Muscle of leg (tissue), 11 donors: Measurements from ENCODE around the gene CNTN2. TPM values are rescaled to one million over a fixed set of nuclear protein-coding genes. Genes with fewer than 3 reads are reported as not detected.

Source experiments
- DNase-seq: peaks from one replicate; pipeline ENCODE4 v3.0.0; 2013
- H3K27ac ChIP-seq: one replicate; pipeline ENCODE4 v1.5.1; 2013; ENCODE audit warnings: mild to moderate bottlenecking, low read length, control low read depth
- H3K27me3 ChIP-seq: one replicate; pipeline ENCODE4 v1.6.1; 2013; ENCODE audit warnings: low read length; ENCODE audit not compliant: control insufficient read depth, insufficient read depth
- H3K36me3 ChIP-seq: one replicate; pipeline ENCODE4 v1.6.1; 2013; ENCODE audit warnings: low read length; ENCODE audit not compliant: control insufficient read depth, insufficient read depth
- H3K4me1 ChIP-seq: one replicate; pipeline ENCODE4 v1.6.1; 2013; ENCODE audit warnings: low read length; ENCODE audit not compliant: control insufficient read depth, insufficient read depth
- H3K4me3 ChIP-seq: one replicate; pipeline ENCODE4 v1.5.1; 2013; ENCODE audit warnings: low read length, control low read depth
- H3K9me3 ChIP-seq: replicated peaks from 2 replicates; pipeline ENCODE4 v1.6.1; 2013; ENCODE audit warnings: low read depth, low read length; ENCODE audit not compliant: control insufficient read depth
- WGBS: methylation state at CpG from one replicate; pipeline ENCODE4 v1.1.5; 2013; ENCODE audit warnings: missing lambda C conversion rate; ENCODE audit not compliant: insufficient coverage; 5-methylcytosine and 5-hydroxymethylcytosine counted together
- polyA plus RNA-seq, 8 donors: library from polyadenylated mRNA; unstranded; fragments of 120-200 nt; gene quantifications; one replicate each; pipeline versions ENCODE4 v1.2.1 to v1.2.3, GENCODE V29; 2013; ENCODE audit warnings: inconsistent platforms in 1 of 8, low replicate concordance in 1 of 8; ENCODE audit not compliant: insufficient read length in 8 of 8, insufficient read depth in 1 of 8
- total RNA-seq: library from RNA; stranded (reverse); fragments of 120-200 nt; gene quantifications from one replicate; pipeline ENCODE4 v1.2.4, GENCODE V29; 2013

Gene CNTN2
- total and polyA plus RNA-seq, 9 donors, result 0.23 to 1.5 (median 0.79) TPM

GRCh38 chr1:205062319-205062718 is 19.3 kb downstream of the CNTN2 start:
- Histone ChIP-seq H3K4me3 (no peak overlapping the region), H3K9me3 (no peaks in the 10 kb centered on the region), H3K27me3 (peaks cover 2% of the 10 kb centered on the region), H3K36me3 (no peaks in the 10 kb centered on the region), H3K4me1 (peaks cover 4% of the 10 kb centered on the region), H3K27ac (no peak overlapping the region)
- no peak for DNase-seq
- WGBS, result 90% methylated on average over 8 of the region's 8 CpGs

GRCh38 chr1:205062895-205063294 is 19.9 kb downstream of the CNTN2 start:
- Histone ChIP-seq H3K27ac (no peak overlapping the region), H3K4me1 (peaks cover 4% of the 10 kb centered on the region), H3K4me3 (no peak overlapping the region), H3K36me3 (no peaks in the 10 kb centered on the region), H3K27me3 (peaks cover 2% of the 10 kb centered on the region), H3K9me3 (no peaks in the 10 kb centered on the region)
- 100% methylated on average over 1 of the region's 3 CpGs for WGBS
- DNase-seq, result no peak

GRCh38 chr1:205064301-205064700 is 21.3 kb downstream of the CNTN2 start:
- DNase-seq, result no peak
- 74% methylated on average over 11 of the region's 11 CpGs for WGBS
- no peak overlapping the region for H3K4me3 ChIP-seq

GRCh38 chr1:205064741-205065316 is 21.8 kb downstream of the CNTN2 start:
- Histone ChIP-seq H3K4me3 (no peak overlapping the region), H3K27ac (no peak overlapping the region), H3K36me3 (no peaks in the 10 kb centered on the region), H3K9me3 (no peaks in the 10 kb centered on the region), H3K4me1 (peaks cover 4% of the 10 kb centered on the region), H3K27me3 (peaks cover 2% of the 10 kb centered on the region)
- WGBS, result 87% methylated on average over 9 of the region's 9 CpGs
- DNase-seq, result no peak

More at GRCh38 chr1:205064301-205064700, 21.3 kb downstream of the CNTN2 start:
- Histone ChIP-seq H3K4me1 (peaks cover 4% of the 10 kb centered on the region), H3K27ac (no peak overlapping the region), H3K36me3 (no peaks in the 10 kb centered on the region), H3K27me3 (peaks cover 2% of the 10 kb centered on the region), H3K9me3 (no peaks in the 10 kb centered on the region)

- Histone ChIP-seq H3K36me3 (no peaks in the 10 kb centered on the region), H3K27me3 (peaks cover 2% of the 10 kb centered on the region), H3K9me3 (no peaks in the 10 kb centered on the region), H3K4me1 (peaks cover 4% of the 10 kb centered on the region), H3K4me3 (no peak overlapping the region), H3K27ac (no peak overlapping the region)
- DNase-seq, result no peak
- 86% methylated on average over 6 of the region's 14 CpGs for WGBS
Observed at GRCh38 chr1:205065666-205066065, 22.7 kb downstream of the CNTN2 start.

GRCh38 chr1:205066141-205066818 is 23.3 kb downstream of the CNTN2 start:
- Histone ChIP-seq H3K36me3 (no peaks in the 10 kb centered on the region), H3K27ac (no peak overlapping the region), H3K9me3 (no peaks in the 10 kb centered on the region), H3K4me1 (peaks cover 4% of the 10 kb centered on the region), H3K4me3 (no peak overlapping the region), H3K27me3 (peaks cover 2% of the 10 kb centered on the region)
- WGBS, result 75% methylated on average over 10 of the region's 13 CpGs
- no peak for DNase-seq

- no peak for DNase-seq
- no peak overlapping the region for H3K27ac ChIP-seq
- no peaks in the 10 kb centered on the region for H3K36me3 ChIP-seq
- no peaks in the 10 kb centered on the region for H3K4me1 ChIP-seq
- H3K4me3 ChIP-seq, result no peak overlapping the region
- WGBS, result 87% methylated on average over 6 of the region's 6 CpGs
- H3K27me3 ChIP-seq, result peaks cover 2% of the 10 kb centered on the region
- no peaks in the 10 kb centered on the region for H3K9me3 ChIP-seq
Observed at GRCh38 chr1:205067031-205067430, 24.0 kb downstream of the CNTN2 start.

GRCh38 chr1:205068001-205068400 is 25.0 kb downstream of the CNTN2 start:
- DNase-seq, result no peak
- no peaks in the 10 kb centered on the region for H3K9me3 ChIP-seq
- WGBS, result no CpG with 5 or more reads among the region's 4 CpGs
- no peak overlapping the region for H3K4me3 ChIP-seq
- no peak overlapping the region for H3K27ac ChIP-seq
- no peaks in the 10 kb centered on the region for H3K36me3 ChIP-seq
- peaks cover 2% of the 10 kb centered on the region for H3K27me3 ChIP-seq
- H3K4me1 ChIP-seq, result no peaks in the 10 kb centered on the region

- WGBS, result no CpG with 5 or more reads among the region's 2 CpGs
- no peaks in the 10 kb centered on the region for H3K9me3 ChIP-seq
- peaks cover 2% of the 10 kb centered on the region for H3K27me3 ChIP-seq
- peak; percentile 43 for DNase-seq
- H3K4me1 ChIP-seq, result no peaks in the 10 kb centered on the region
- no peak overlapping the region for H3K4me3 ChIP-seq
- no peaks in the 10 kb centered on the region for H3K36me3 ChIP-seq
- H3K27ac ChIP-seq, result no peak overlapping the region
Observed at GRCh38 chr1:205068457-205069040, 25.5 kb downstream of the CNTN2 start.

- Histone ChIP-seq H3K4me3 (no peak overlapping the region), H3K4me1 (no peaks in the 10 kb centered on the region), H3K27ac (no peak overlapping the region), H3K27me3 (no peaks in the 10 kb centered on the region), H3K36me3 (no peaks in the 10 kb centered on the region), H3K9me3 (no peaks in the 10 kb centered on the region)
- WGBS, result 77% methylated on average over 40 of the region's 42 CpGs
- DNase-seq, result no peak
Observed at GRCh38 chr1:205069371-205070125, 26.5 kb downstream of the CNTN2 start.
